Left ventricle myocardium inferior (tissue), 1 donor: Measurements from ENCODE around the gene EFNA5. TPM values are rescaled to one million over a fixed set of nuclear protein-coding genes. Genes with fewer than 3 reads are reported as not detected.

Source experiments
- DNase-seq: peaks from one replicate; pipeline ENCODE4 v3.0.0-alpha.2; 2020
- H3K27ac ChIP-seq: fragments of 200-600 bp; replicated peaks from 2 replicates; pipeline ENCODE4 v1.8.0; 2021
- H3K27me3 ChIP-seq: fragments of 200-600 bp; 2 replicates; pipeline ENCODE4 v1.8.0; 2021; ENCODE audit warnings: low read depth
- H3K36me3 ChIP-seq: fragments of 200-600 bp; 2 replicates; pipeline ENCODE4 v1.8.0; 2021
- H3K4me1 ChIP-seq: fragments of 200-600 bp; 2 replicates; pipeline ENCODE4 v1.8.0; 2021
- H3K4me3 ChIP-seq: fragments of 200-600 bp; 2 replicates; pipeline ENCODE4 v1.8.0; 2021; ENCODE audit warnings: mild to moderate bottlenecking, moderate library complexity
- H3K9me3 ChIP-seq: fragments of 200-600 bp; replicated peaks from 2 replicates; pipeline ENCODE4 v1.8.0; 2021
- CTCF ChIP-seq: fragments of 200-600 bp; IDR thresholded peaks from 2 replicates; pipeline ENCODE4 v1.8.0; 2021; ENCODE audit warnings: antibody characterized with exemption, mild to moderate bottlenecking, borderline replicate concordance
- intact Hi-C: fragments of 100-400 bp; cut with micrococcal nuclease; formaldehyde crosslinking; loops from one replicate; pipeline ENCODE4 v1.11.0; 2022
- total RNA-seq: library from RNA; stranded (reverse); fragmentation: NEBNext Ultra II Directional; extraction: Animal tissue kit (Norgen Biotek cat#: 25700); gene quantifications from one replicate; pipeline ENCODE4 v1.2.1, GENCODE V29; 2021
- donor health status: DM: no; HTN: yes; CAD: no; lungs with severe emphysema.

The EFNA5 gene
- total RNA-seq, 1 donor from 2014 or later: 28.2 TPM

- Histone ChIP-seq H3K27ac (no peak overlapping the region), H3K9me3 (no peaks in the 10 kb centered on the region), H3K36me3 (no peaks in the 10 kb centered on the region), H3K4me3 (no peak overlapping the region), H3K4me1 (peaks cover 70% of the 10 kb centered on the region), H3K27me3 (no peaks in the 10 kb centered on the region)
- TF ChIP-seq CTCF: no peak
- intact Hi-C loops: no loop called here
- no peak for DNase-seq
Observed at GRCh38 chr5:107652839-107653607, 17.7 kb downstream of the EFNA5 start.

- H3K27ac ChIP-seq: no peak overlapping the region
- peaks cover 70% of the 10 kb centered on the region for H3K4me1 ChIP-seq
- TF ChIP-seq CTCF: no peak
- H3K36me3 ChIP-seq: no peaks in the 10 kb centered on the region
- no peak overlapping the region for H3K4me3 ChIP-seq
- no peaks in the 10 kb centered on the region for H3K9me3 ChIP-seq
- H3K27me3 ChIP-seq: no peaks in the 10 kb centered on the region
- intact Hi-C loops: no loop called here
- DNase-seq: no peak
Observed at GRCh38 chr5:107652408-107652807, 18.3 kb downstream of the EFNA5 start.

GRCh38 chr5:107651325-107651724 lies 19.4 kb downstream of the EFNA5 start:
- Histone ChIP-seq H3K4me1 (peaks cover 74% of the 10 kb centered on the region), H3K27ac (no peak overlapping the region), H3K27me3 (no peaks in the 10 kb centered on the region), H3K9me3 (no peaks in the 10 kb centered on the region), H3K36me3 (no peaks in the 10 kb centered on the region), H3K4me3 (no peak overlapping the region)
- intact Hi-C loops: no loop called here
- no peak for DNase-seq
- TF ChIP-seq CTCF: no peak

GRCh38 chr5:107646418-107646817 lies 24.3 kb downstream of the EFNA5 start:
- intact Hi-C loops: no loop called here
- TF ChIP-seq CTCF: no peak

GRCh38 chr5:107640568-107640967 lies 30.2 kb downstream of the EFNA5 start:
- H3K27ac ChIP-seq: peak overlapping the region; percentile 19

More at GRCh38 chr5:107646418-107646817, 24.3 kb downstream of the EFNA5 start:
- H3K9me3 ChIP-seq: no peaks in the 10 kb centered on the region
- DNase-seq: no peak
- no peaks in the 10 kb centered on the region for H3K27me3 ChIP-seq
- no peaks in the 10 kb centered on the region for H3K36me3 ChIP-seq
- no peak overlapping the region for H3K4me3 ChIP-seq
- peaks cover 41% of the 10 kb centered on the region for H3K4me1 ChIP-seq
- no peak overlapping the region for H3K27ac ChIP-seq

More at GRCh38 chr5:107640568-107640967, 30.2 kb downstream of the EFNA5 start:
- H3K4me1 ChIP-seq: peaks cover 16% of the 10 kb centered on the region
- H3K27me3 ChIP-seq: no peaks in the 10 kb centered on the region
- H3K9me3 ChIP-seq: no peaks in the 10 kb centered on the region
- no peak for TF ChIP-seq CTCF
- no peaks in the 10 kb centered on the region for H3K36me3 ChIP-seq
- no peak overlapping the region for H3K4me3 ChIP-seq
- DNase-seq: no peak
- intact Hi-C loops: no loop called here
